ENCODE measurements around the gene MYH14.

- no peak for TF ChIP-seq ZNF274 (IDR thresholded peaks at IDR 0.05; ENCODE audit: low read depth, low read length)
- TF ChIP-seq SUZ12 (IDR thresholded peaks at IDR 0.05; ENCODE audit: extremely low read depth, insufficient read depth, insufficient read length) = no peak
- TF ChIP-seq YY1 (IDR thresholded peaks at IDR 0.05; ENCODE audit: insufficient read depth, insufficient read length) = no peak
Measured at GRCh38 chr19:50176775-50177174, 26.6 kb upstream of the MYH14 start.

Measured in NT2/D1 (cell line).